ENCODE results near the gene FGF1.

- TF ChIP-seq, protein P1, sequence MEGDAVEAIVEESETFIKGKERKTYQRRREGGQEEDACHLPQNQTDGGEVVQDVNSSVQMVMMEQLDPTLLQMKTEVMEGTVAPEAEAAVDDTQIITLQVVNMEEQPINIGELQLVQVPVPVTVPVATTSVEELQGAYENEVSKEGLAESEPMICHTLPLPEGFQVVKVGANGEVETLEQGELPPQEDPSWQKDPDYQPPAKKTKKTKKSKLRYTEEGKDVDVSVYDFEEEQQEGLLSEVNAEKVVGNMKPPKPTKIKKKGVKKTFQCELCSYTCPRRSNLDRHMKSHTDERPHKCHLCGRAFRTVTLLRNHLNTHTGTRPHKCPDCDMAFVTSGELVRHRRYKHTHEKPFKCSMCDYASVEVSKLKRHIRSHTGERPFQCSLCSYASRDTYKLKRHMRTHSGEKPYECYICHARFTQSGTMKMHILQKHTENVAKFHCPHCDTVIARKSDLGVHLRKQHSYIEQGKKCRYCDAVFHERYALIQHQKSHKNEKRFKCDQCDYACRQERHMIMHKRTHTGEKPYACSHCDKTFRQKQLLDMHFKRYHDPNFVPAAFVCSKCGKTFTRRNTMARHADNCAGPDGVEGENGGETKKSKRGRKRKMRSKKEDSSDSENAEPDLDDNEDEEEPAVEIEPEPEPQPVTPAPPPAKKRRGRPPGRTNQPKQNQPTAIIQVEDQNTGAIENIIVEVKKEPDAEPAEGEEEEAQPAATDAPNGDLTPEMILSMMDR (IDR thresholded peaks at IDR 0.05), result no peak
- TF ChIP-seq EZH2phosphoT487 (IDR thresholded peaks at IDR 0.05) (no peak), EZH2 (IDR thresholded peaks at IDR 0.05) (no peak)
Measured at GRCh38 chr5:142613271-142613671, 72.6 kb downstream of the FGF1 start.
